Left ventricle myocardium inferior (tissue), 1 donor: ENCODE data around the gene H2AZ2. TPM values are rescaled to one million over a fixed set of nuclear protein-coding genes. Genes with fewer than 3 reads are reported as not detected.
"Not testable (repeated sequence)": the region's sequence is repeated elsewhere in the genome, so short reads cannot be mapped to it uniquely, and the experiment has no call there.

Experiments
- DNase-seq: peaks from one replicate; pipeline ENCODE4 v3.0.0-alpha.2; 2020
- H3K27ac ChIP-seq: fragments of 200-600 bp; replicated peaks from 2 replicates; pipeline ENCODE4 v1.8.0; 2021
- H3K27me3 ChIP-seq: fragments of 200-600 bp; 2 replicates; pipeline ENCODE4 v1.8.0; 2021; ENCODE audit warnings: low read depth
- H3K36me3 ChIP-seq: fragments of 200-600 bp; 2 replicates; pipeline ENCODE4 v1.8.0; 2021
- H3K4me1 ChIP-seq: fragments of 200-600 bp; 2 replicates; pipeline ENCODE4 v1.8.0; 2021
- H3K4me3 ChIP-seq: fragments of 200-600 bp; 2 replicates; pipeline ENCODE4 v1.8.0; 2021; ENCODE audit warnings: mild to moderate bottlenecking, moderate library complexity
- H3K9me3 ChIP-seq: fragments of 200-600 bp; replicated peaks from 2 replicates; pipeline ENCODE4 v1.8.0; 2021
- intact Hi-C: fragments of 100-400 bp; cut with micrococcal nuclease; formaldehyde crosslinking; loops from one replicate; pipeline ENCODE4 v1.11.0; 2022
- total RNA-seq: library from RNA; stranded (reverse); fragmentation: NEBNext Ultra II Directional; extraction: Animal tissue kit (Norgen Biotek cat#: 25700); gene quantifications from one replicate; pipeline ENCODE4 v1.2.1, GENCODE V29; 2021
- TF ChIP-seq, protein P1 (sequence below): fragments of 200-600 bp; IDR thresholded peaks from 2 replicates; pipeline ENCODE4 v1.8.0; 2021; ENCODE audit warnings: antibody characterized with exemption, mild to moderate bottlenecking, borderline replicate concordance
- donor health status: DM: no; HTN: yes; CAD: no; lungs with severe emphysema.

Gene H2AZ2
- total RNA-seq, 1 donor from 2014 or later = 265 TPM

DNA sequence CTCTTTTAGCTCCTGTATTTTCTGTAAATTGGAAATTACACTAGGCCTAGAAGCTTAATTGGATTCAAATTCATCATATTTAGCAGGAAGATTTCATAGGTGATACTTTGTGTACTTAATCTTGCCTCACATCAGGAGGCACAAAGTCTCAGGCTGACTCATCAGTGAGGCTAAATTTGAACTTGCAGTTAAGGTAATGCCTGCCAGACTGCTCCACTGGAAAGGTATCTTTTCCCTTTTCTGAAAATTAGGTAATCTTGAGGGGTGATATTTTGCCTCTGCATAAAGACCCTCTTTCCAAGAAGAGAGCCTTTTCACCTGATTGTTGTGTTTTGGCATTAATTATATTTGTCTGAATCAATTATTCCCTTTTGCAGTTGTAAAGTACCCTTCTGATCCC, 36.8 kb downstream of the H2AZ2 start:
- no peaks in the 10 kb centered on the region for H3K27me3 ChIP-seq
- no peaks in the 10 kb centered on the region for H3K9me3 ChIP-seq
- intact Hi-C loops = no loop called here
- no peak overlapping the region for H3K4me3 ChIP-seq
- H3K4me1 ChIP-seq = no peaks in the 10 kb centered on the region
- H3K27ac ChIP-seq = no peak overlapping the region
- no peak for DNase-seq
- TF ChIP-seq, protein P1, sequence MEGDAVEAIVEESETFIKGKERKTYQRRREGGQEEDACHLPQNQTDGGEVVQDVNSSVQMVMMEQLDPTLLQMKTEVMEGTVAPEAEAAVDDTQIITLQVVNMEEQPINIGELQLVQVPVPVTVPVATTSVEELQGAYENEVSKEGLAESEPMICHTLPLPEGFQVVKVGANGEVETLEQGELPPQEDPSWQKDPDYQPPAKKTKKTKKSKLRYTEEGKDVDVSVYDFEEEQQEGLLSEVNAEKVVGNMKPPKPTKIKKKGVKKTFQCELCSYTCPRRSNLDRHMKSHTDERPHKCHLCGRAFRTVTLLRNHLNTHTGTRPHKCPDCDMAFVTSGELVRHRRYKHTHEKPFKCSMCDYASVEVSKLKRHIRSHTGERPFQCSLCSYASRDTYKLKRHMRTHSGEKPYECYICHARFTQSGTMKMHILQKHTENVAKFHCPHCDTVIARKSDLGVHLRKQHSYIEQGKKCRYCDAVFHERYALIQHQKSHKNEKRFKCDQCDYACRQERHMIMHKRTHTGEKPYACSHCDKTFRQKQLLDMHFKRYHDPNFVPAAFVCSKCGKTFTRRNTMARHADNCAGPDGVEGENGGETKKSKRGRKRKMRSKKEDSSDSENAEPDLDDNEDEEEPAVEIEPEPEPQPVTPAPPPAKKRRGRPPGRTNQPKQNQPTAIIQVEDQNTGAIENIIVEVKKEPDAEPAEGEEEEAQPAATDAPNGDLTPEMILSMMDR = no peak
- H3K36me3 ChIP-seq = no peaks in the 10 kb centered on the region

DNA sequence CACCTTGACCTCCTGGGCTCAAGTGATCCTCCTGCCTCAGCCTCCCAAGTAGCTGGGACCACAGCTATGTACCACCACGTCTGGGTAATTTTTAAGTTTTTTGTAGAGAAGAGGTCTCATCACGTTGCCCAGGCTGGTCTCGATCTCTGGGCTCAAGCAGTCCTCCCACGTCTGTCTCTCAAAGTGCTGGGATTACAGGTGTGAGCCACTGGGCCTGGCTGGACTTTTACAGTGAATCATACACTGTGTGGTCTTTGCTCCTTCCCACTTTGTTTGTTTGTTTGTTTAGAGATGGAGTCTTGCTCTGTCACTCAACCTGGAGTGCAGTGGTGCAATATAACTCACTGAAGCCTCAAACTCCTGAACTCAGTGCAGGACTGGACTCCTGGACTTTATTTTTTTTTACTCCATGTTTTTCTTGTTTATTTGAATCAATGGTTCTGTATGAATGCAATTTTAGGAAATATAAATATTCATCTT, 38.9 kb downstream of the H2AZ2 start:
- H3K4me1 ChIP-seq = no peaks in the 10 kb centered on the region
- no peak overlapping the region for H3K27ac ChIP-seq
- intact Hi-C loops = no loop called here
- H3K9me3 ChIP-seq = no peaks in the 10 kb centered on the region
- TF ChIP-seq, protein P1 = no peak
- no peak overlapping the region for H3K4me3 ChIP-seq
- H3K27me3 ChIP-seq = no peaks in the 10 kb centered on the region
- no peak for DNase-seq
- peaks cover 13% of the 10 kb centered on the region for H3K36me3 ChIP-seq

DNA sequence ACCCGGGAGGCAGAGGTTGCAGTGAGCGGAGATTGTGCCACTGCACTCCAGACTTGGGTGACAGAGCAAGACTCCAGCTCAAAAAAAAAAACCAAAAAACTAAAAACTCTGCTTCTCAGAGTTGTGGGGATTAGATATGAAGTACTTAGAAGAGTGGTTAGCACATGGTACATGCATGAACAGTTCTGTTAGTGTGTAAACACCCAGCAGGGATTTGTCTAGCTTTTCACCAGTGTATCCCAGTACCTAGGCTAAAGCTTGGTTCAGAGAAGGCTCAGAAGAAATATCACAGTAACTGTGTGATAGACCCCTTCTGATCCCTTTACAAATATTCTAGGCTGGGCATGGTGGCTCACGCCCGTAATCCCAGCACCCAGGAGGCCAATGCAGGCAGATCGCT, 41.9 kb downstream of the H2AZ2 start:
- intact Hi-C loops = no loop called here
- TF ChIP-seq, protein P1 = no peak
- Histone ChIP-seq H3K9me3 (no peaks in the 10 kb centered on the region), H3K4me1 (no peaks in the 10 kb centered on the region), H3K36me3 (peaks cover 42% of the 10 kb centered on the region), H3K4me3 (no peak overlapping the region), H3K27me3 (no peaks in the 10 kb centered on the region), H3K27ac (no peak overlapping the region)
- DNase-seq = no peak

DNA sequence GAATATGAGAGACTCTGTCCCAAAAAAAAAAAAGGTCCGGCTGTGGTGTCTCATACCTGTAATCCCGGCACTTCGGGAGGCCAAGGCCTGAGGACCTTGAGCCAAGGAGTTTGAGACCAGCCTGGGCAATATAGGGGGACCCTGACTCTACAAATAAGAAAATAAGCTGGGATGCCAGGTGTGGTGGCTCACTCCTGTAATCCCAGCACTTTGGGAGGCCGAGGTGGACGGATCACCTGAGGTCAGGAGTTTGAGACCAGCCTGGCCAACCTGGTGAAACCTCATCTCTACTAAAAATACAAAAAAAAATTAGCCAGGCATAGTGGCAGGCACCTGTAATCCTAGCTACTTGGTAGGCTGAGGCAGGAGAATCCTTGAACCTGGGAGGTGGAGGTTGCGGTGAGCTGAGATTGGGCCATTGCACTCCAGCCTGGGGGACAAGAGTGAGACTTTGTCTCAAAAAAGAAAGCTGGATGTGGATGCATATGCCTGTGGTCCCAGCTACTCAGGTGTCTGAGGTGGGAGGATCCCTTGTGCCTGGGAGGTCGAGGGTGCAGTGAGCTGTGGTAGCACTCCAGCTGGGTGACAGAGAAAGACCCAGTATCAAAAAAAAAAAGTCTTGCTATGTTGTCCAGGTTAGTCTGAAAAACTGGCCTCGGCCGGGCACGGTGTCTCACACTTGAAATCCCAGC, 43.9 kb downstream of the H2AZ2 start:
- intact Hi-C loops, H3K27me3 ChIP-seq, H3K9me3 ChIP-seq, DNase-seq, H3K4me3 ChIP-seq, H3K27ac ChIP-seq: not testable (repeated sequence)
- Histone ChIP-seq H3K4me1 (peaks cover 17% of the 10 kb centered on the region), H3K36me3 (peaks cover 61% of the 10 kb centered on the region)

DNA sequence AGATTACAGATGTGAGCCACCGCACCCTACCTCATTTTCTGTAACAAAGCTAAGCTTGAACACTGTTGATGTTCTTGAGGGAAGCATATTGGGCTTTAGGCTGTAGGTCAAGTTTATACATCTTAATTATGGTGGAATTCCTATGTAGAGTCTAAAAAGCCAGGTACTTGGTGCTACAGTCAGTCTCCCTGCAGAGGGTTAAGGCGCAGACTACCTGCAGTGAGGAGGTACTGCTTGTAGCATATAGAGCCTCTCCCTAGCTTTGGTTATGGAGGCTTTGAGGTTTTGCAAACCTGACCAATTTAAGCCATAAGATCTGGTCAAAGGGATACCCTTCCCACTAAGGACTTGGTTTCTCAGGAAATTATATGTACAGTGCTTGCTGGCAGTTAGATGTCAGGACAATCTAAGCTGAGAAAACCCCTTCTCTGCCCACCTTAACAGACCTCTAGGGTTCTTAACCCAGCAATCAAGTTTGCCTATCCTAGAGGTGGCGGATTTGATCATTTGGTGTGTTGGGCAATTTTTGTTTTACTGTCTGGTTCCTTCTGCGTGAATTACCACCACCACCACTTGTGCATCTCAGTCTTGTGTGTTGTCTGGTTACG, 45.4 kb downstream of the H2AZ2 start:
- H3K9me3 ChIP-seq = no peaks in the 10 kb centered on the region
- peaks cover 65% of the 10 kb centered on the region for H3K36me3 ChIP-seq
- H3K27me3 ChIP-seq = no peaks in the 10 kb centered on the region
- no peak overlapping the region for H3K4me3 ChIP-seq
- H3K4me1 ChIP-seq = peaks cover 32% of the 10 kb centered on the region
- intact Hi-C loops = no loop called here
- DNase-seq = no peak
- no peak overlapping the region for H3K27ac ChIP-seq
- TF ChIP-seq, protein P1 = no peak

DNA sequence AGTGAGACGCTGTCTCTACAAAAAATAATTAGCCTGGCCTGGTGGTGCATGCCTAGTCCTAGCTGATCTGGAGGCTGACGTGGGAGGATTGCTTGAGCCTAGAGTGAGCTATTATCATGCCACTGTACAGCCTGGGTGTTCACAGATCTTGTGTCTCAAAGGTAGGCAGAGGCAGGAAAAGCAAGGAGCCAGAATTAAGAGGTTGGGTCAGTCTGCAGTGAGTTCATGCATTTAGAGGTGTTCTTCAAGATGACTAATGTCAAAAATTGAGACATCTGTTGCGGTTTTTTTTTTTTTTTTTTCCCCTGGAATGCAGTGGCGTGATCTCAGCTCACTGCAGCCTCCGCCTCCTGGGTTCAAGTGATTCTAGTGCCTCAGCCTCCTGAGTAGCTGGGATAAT, 46.0 kb downstream of the H2AZ2 start:
- H3K27me3 ChIP-seq = no peaks in the 10 kb centered on the region
- no peak for DNase-seq
- H3K36me3 ChIP-seq = peaks cover 65% of the 10 kb centered on the region
- TF ChIP-seq, protein P1 = no peak
- peaks cover 38% of the 10 kb centered on the region for H3K4me1 ChIP-seq
- no peak overlapping the region for H3K27ac ChIP-seq
- no peak overlapping the region for H3K4me3 ChIP-seq
- H3K9me3 ChIP-seq = no peaks in the 10 kb centered on the region
- intact Hi-C loops = no loop called here
